Thyroid gland (tissue), 4 donors: ENCODE data around the gene IL4R.

ENCODE experiments used
- POLR2A ChIP-seq, 2 donors: fragments of 450-650 bp; IDR thresholded peaks; one replicate each; pipeline ENCODE4 v1.6.1; 2017; ENCODE audit warnings: antibody characterized with exemption in 2 of 2, mild to moderate bottlenecking in 2 of 2, moderate library complexity in 1 of 2
- TF ChIP-seq, protein P1 (sequence below), 6 experiments: fragments of 200-600 bp in 3 of 6; fragments of 450-650 bp in 3 of 6; sonication (generic) in 3 of 6; IDR thresholded peaks; one replicate each; pipeline ENCODE4 v1.5.1; 2016 to 2019; ENCODE audit warnings: antibody characterized with exemption in 6 of 6, mild to moderate bottlenecking in 2 of 6, inconsistent platforms in 1 of 6, moderate library complexity in 1 of 6

DNA sequence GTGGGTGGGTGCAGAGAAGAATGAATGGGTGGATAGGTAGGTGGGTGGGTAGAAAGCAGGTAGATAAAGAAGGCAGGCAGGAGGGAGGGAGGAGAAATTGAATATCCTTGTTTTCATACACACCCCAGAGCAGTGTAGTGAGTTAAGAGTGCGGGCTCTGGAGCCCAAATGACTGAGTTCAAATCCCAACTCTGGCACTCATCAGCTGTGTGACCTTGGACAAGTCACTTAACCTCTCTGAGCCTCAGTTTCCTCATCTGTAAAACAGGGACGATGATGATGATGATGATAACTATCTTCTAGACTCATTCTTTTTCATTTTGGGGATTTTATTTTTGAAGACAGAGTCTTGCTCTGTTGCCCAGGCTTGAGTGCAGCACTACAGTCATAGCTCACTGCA is 86.2 kb downstream of the IL4R start:
- TF ChIP-seq, protein P1, sequence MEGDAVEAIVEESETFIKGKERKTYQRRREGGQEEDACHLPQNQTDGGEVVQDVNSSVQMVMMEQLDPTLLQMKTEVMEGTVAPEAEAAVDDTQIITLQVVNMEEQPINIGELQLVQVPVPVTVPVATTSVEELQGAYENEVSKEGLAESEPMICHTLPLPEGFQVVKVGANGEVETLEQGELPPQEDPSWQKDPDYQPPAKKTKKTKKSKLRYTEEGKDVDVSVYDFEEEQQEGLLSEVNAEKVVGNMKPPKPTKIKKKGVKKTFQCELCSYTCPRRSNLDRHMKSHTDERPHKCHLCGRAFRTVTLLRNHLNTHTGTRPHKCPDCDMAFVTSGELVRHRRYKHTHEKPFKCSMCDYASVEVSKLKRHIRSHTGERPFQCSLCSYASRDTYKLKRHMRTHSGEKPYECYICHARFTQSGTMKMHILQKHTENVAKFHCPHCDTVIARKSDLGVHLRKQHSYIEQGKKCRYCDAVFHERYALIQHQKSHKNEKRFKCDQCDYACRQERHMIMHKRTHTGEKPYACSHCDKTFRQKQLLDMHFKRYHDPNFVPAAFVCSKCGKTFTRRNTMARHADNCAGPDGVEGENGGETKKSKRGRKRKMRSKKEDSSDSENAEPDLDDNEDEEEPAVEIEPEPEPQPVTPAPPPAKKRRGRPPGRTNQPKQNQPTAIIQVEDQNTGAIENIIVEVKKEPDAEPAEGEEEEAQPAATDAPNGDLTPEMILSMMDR (IDR thresholded peaks at IDR 0.05), result no peak
- TF ChIP-seq POLR2A (IDR thresholded peaks at IDR 0.05), result no peak
